ENCODE measurements around the gene SPRY1. TPM values are rescaled to one million over a fixed set of nuclear protein-coding genes. Genes with fewer than 3 reads are reported as not detected.

SPRY1 gene
- total and polyA plus RNA-seq, 8 donors, result 84.8 to 126 (median 97.6) TPM

- H3K27me3 ChIP-seq, result no peaks in the 10 kb centered on the region
- TF ChIP-seq CTCF (IDR thresholded peaks at IDR 0.05), result no peak
- ATAC-seq (no peak), DNase-seq (no peak)
- H3K4me3 ChIP-seq, result no peak overlapping the region
- H3K27ac ChIP-seq, result no peak overlapping the region
- no peaks in the 10 kb centered on the region for H3K9me3 ChIP-seq
- intact Hi-C loops (cut with DNase I), result no loop called here
- H3K36me3 ChIP-seq, result no peaks in the 10 kb centered on the region
- peaks cover 0 to 9% of the 10 kb centered on the region in 2 donors for H3K4me1 ChIP-seq
Observed at GRCh38 chr4:123435246-123436113, 38.9 kb downstream of the SPRY1 start.

- Histone ChIP-seq H3K4me1 (peaks cover 0 to 10% of the 10 kb centered on the region in 2 donors), H3K27me3 (no peaks in the 10 kb centered on the region), H3K36me3 (no peaks in the 10 kb centered on the region), H3K4me3 (no peak overlapping the region), H3K9me3 (no peaks in the 10 kb centered on the region), H3K27ac (no peak overlapping the region)
- intact Hi-C loops (cut with DNase I), result no loop called here
- DNase-seq (no peak), ATAC-seq (peak; percentile 95)
- no peak for TF ChIP-seq CTCF (IDR thresholded peaks at IDR 0.05)
Observed at GRCh38 chr4:123438031-123438430, 41.4 kb downstream of the SPRY1 start.

GRCh38 chr4:123443401-123444289 lies 47.0 kb downstream of the SPRY1 start:
- no peak for DNase-seq
- H3K27ac ChIP-seq, result peak overlapping the region; percentile 35 to 60
- intact Hi-C loops (cut with DNase I), result no loop called here

GRCh38 chr4:123444290-123444731 lies 47.7 kb downstream of the SPRY1 start:
- Histone ChIP-seq H3K27ac (peak overlapping the region; percentile 35 to 60), H3K4me3 (no peak overlapping the region)

More at GRCh38 chr4:123443401-123444289, 47.0 kb downstream of the SPRY1 start:
- Histone ChIP-seq H3K27me3 (no peaks in the 10 kb centered on the region), H3K4me3 (no peak overlapping the region), H3K9me3 (no peaks in the 10 kb centered on the region), H3K36me3 (no peaks in the 10 kb centered on the region), H3K4me1 (peaks cover 4 to 12% of the 10 kb centered on the region in 2 donors)
- ATAC-seq, result peak; percentile 76
- TF ChIP-seq CTCF (IDR thresholded peaks at IDR 0.05), result no peak

More at GRCh38 chr4:123444290-123444731, 47.7 kb downstream of the SPRY1 start:
- ATAC-seq (peak; percentile 88), DNase-seq (peak in 2 of 4 donors; percentile 44 to 57)
- intact Hi-C loops (cut with DNase I), result no loop called here
- H3K4me1 ChIP-seq, result peaks cover 4 to 12% of the 10 kb centered on the region in 2 donors
- H3K27me3 ChIP-seq, result no peaks in the 10 kb centered on the region
- no peak for TF ChIP-seq CTCF (IDR thresholded peaks at IDR 0.05)
- H3K36me3 ChIP-seq, result no peaks in the 10 kb centered on the region
- no peaks in the 10 kb centered on the region for H3K9me3 ChIP-seq

Measured in left lung (tissue), 10 donors.